GM12891 (cell line): ENCODE data around the gene CLIP4.

Source experiments
- POLR2A ChIP-seq: IDR thresholded peaks from 2 replicates; pipeline ENCODE4 v1.6.1; 2011; ENCODE audit warnings: low read depth, low read length, control low read depth
- TAF1 ChIP-seq: IDR thresholded peaks from 2 replicates; pipeline ENCODE4 v1.6.1; 2011; ENCODE audit warnings: low read depth, low read length, control low read depth

DNA sequence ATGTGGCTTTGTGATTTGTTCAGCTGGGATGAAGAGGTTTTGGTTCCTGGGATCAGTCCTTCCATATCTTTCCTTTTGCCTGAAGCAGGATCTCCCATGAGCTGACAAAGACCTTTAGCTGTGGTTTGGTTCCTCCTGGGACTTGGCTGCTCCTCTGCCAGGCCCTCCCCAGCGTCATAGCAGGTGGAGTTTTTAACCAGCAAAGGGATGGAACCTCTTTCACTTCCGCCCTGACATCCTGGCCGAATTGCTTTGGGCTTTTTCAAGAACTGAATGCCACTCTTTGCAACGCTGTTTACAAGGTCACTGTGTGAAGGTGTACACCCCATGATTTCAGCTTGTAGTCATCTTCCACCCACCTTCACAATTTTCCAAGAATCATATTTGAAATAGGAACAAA lies 41.3 kb upstream of the CLIP4 start:
- TF ChIP-seq TAF1 (no peak), POLR2A (no peak)
